A673 (cell line): Measurements from ENCODE around the gene ARHGAP15.

Experiments used
- EZH2 ChIP-seq: fragments of 200-600 bp; sonication (generic); IDR thresholded peaks from 2 replicates; pipeline ENCODE4 v1.6.1; 2017; ENCODE audit warnings: borderline replicate concordance, low read depth, mild to moderate bottlenecking, mixed read lengths, antibody characterized with exemption, low read length; ENCODE audit not compliant: poor library complexity, severe bottlenecking
- TF ChIP-seq, protein P1 (sequence below): fragments of 300-800, 200-600 bp; sonication (generic); conservative IDR thresholded peaks from 2 replicates; pipeline ENCODE4 v1.5.1; 2017; ENCODE audit warnings: low read depth, mild to moderate bottlenecking, antibody characterized with exemption, low read length, moderate library complexity, mixed read lengths

DNA sequence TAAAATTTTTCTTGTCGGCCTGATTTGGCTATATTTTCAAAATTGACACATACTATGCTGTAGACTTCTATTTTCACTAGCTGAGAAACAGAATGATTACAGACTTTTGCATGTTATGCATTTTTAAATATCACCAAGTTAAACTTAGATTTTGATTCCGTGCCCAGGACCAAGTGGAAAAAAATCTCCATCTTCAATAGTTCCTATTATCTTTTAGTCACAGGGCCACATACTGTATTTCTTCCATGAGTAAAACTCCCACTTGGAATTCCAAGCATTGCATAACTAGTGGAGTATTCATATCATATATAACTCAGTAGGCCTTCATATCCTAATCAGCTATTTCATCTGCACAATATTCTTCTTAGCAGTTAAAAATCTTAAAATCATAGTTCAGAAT is 470.9 kb downstream of the ARHGAP15 start:
- TF ChIP-seq, protein P1, sequence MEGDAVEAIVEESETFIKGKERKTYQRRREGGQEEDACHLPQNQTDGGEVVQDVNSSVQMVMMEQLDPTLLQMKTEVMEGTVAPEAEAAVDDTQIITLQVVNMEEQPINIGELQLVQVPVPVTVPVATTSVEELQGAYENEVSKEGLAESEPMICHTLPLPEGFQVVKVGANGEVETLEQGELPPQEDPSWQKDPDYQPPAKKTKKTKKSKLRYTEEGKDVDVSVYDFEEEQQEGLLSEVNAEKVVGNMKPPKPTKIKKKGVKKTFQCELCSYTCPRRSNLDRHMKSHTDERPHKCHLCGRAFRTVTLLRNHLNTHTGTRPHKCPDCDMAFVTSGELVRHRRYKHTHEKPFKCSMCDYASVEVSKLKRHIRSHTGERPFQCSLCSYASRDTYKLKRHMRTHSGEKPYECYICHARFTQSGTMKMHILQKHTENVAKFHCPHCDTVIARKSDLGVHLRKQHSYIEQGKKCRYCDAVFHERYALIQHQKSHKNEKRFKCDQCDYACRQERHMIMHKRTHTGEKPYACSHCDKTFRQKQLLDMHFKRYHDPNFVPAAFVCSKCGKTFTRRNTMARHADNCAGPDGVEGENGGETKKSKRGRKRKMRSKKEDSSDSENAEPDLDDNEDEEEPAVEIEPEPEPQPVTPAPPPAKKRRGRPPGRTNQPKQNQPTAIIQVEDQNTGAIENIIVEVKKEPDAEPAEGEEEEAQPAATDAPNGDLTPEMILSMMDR: no peak
- TF ChIP-seq EZH2: no peak
